Panc1 (cell line): ENCODE data around the gene PLCB4.

Experiments
- CTCF ChIP-seq: fragments of 450-650 bp; IDR thresholded peaks from 2 replicates; pipeline ENCODE4 v1.5.1; 2017; ENCODE audit warnings: mild to moderate bottlenecking
- REST ChIP-seq, 2 experiments: IDR thresholded peaks; 2 replicates each; pipeline ENCODE4 v1.6.1; 2011 to 2012; ENCODE audit warnings: low read depth in 2 of 2, control low read depth in 1 of 2, low read length in 1 of 2, mild to moderate bottlenecking in 1 of 2, moderate library complexity in 1 of 2; ENCODE audit not compliant: insufficient read depth in 1 of 2

- no peak for TF ChIP-seq CTCF
- no peak for TF ChIP-seq REST (IDR thresholded peaks at IDR 0.05; ENCODE audit: insufficient read depth in 1 of 2, low read depth in 2 of 2, low read length in 1 of 2)
Observed at GRCh38 chr20:9059931-9060330, 9.0 kb upstream of the PLCB4 start.
